ENCODE measurements around the gene LAMA2. TPM values are rescaled to one million over a fixed set of nuclear protein-coding genes. Genes with fewer than 3 reads are reported as not detected.

The LAMA2 gene
- total RNA-seq, 2 donors from 2014 or later, result 3.6 to 7.5 TPM

DNA sequence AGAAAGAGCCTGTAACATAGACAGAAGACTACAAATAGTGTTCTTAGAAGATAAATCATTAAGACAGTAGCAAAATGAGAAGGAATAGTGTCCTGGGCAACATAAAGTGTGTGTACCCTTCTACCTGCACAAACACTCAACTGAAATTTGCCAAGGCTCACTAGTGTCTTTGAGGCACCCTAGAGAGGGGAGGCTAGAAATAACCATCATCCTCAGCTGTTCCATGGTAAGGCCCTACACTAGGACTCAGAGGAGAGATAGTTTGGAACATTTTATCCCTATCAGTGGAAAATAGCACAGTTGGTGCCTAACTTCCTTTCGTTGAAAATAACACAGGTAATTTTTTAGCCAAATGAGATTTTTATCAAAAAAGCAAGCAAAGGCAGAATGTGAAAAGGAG lies 230.7 kb downstream of the LAMA2 start:
- no peak for DNase-seq
- Histone ChIP-seq H3K4me1 (no peaks in the 10 kb centered on the region), H3K27ac (no peak overlapping the region), H3K4me3 (no peak overlapping the region), H3K36me3 (no peaks in the 10 kb centered on the region), H3K27me3 (no peaks in the 10 kb centered on the region), H3K9me3 (no peaks in the 10 kb centered on the region), H3K9ac (ENCODE audit: low read depth in 2 of 2, low read length in 2 of 2) (no peak overlapping the region)
- TF ChIP-seq, protein P1, sequence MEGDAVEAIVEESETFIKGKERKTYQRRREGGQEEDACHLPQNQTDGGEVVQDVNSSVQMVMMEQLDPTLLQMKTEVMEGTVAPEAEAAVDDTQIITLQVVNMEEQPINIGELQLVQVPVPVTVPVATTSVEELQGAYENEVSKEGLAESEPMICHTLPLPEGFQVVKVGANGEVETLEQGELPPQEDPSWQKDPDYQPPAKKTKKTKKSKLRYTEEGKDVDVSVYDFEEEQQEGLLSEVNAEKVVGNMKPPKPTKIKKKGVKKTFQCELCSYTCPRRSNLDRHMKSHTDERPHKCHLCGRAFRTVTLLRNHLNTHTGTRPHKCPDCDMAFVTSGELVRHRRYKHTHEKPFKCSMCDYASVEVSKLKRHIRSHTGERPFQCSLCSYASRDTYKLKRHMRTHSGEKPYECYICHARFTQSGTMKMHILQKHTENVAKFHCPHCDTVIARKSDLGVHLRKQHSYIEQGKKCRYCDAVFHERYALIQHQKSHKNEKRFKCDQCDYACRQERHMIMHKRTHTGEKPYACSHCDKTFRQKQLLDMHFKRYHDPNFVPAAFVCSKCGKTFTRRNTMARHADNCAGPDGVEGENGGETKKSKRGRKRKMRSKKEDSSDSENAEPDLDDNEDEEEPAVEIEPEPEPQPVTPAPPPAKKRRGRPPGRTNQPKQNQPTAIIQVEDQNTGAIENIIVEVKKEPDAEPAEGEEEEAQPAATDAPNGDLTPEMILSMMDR (IDR thresholded peaks at IDR 0.05), result no peak
- intact Hi-C loops (cut with DNase I), result no loop called here

DNA sequence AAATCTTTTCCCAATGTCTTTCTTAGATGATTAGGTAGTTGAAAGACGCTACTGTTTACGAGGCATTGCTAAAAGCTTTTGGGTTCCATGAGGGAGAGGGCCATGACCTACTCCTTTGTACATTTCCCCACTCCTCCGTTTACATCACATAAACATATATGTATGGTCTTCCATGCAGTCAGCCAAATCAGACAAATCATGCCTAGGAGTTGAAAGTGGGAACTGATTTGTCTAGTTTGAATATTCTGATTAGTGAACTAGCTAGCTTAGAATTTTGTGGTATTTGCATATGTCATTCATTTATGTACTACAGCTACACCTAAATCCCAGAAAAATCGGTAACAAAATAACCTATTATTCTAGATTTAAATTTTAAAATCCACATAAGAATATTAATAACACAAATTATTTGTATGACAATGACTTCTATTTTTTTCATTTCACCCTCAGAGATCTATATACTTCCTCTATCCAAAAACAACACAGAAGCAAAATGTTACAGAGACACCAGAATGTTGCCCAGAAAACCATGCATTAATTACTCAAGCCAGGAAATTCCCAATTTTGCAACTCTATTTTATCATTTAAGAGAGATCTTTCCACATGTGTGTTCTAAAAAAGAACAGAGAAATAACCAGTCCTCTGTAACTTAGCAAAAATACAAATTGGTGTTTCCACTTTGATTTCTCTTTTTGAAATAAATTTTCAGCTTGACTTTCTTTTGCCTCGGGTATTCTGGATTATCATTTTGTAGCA lies 231.9 kb downstream of the LAMA2 start:
- TF ChIP-seq, protein P1 (IDR thresholded peaks at IDR 0.05), result no peak
- Histone ChIP-seq H3K4me1 (no peaks in the 10 kb centered on the region), H3K9ac (ENCODE audit: low read depth in 2 of 2, low read length in 2 of 2) (no peak overlapping the region), H3K36me3 (no peaks in the 10 kb centered on the region), H3K4me3 (no peak overlapping the region), H3K27me3 (no peaks in the 10 kb centered on the region), H3K9me3 (no peaks in the 10 kb centered on the region), H3K27ac (no peak overlapping the region)
- no peak for DNase-seq
- intact Hi-C loops (cut with DNase I), result no loop called here

DNA sequence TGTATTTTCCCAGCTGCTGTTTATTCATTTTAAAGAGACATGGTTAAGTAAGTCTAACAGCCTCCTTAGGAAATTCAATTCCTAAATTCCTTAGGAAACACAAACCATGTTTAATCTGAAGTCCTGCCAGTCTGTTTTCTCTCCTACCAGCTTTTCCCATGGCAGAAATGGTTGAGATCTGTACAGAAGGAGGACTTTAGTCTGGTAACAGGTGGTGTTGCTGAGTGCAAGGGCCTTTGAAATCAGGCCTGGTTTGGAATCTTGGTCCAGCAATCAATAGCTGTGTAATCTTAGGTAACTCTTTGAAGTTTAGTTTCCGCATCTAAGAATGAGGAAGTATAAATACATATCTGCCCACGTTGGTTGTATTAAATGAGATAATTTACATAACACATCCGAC lies 232.5 kb downstream of the LAMA2 start:
- Histone ChIP-seq H3K27ac (no peak overlapping the region), H3K27me3 (no peaks in the 10 kb centered on the region), H3K36me3 (no peaks in the 10 kb centered on the region), H3K4me1 (no peaks in the 10 kb centered on the region), H3K9ac (ENCODE audit: low read depth in 2 of 2, low read length in 2 of 2) (no peak overlapping the region), H3K4me3 (no peak overlapping the region), H3K9me3 (no peaks in the 10 kb centered on the region)
- intact Hi-C loops (cut with DNase I), result no loop called here
- DNase-seq, result no peak
- TF ChIP-seq, protein P1 (IDR thresholded peaks at IDR 0.05), result no peak

DNA sequence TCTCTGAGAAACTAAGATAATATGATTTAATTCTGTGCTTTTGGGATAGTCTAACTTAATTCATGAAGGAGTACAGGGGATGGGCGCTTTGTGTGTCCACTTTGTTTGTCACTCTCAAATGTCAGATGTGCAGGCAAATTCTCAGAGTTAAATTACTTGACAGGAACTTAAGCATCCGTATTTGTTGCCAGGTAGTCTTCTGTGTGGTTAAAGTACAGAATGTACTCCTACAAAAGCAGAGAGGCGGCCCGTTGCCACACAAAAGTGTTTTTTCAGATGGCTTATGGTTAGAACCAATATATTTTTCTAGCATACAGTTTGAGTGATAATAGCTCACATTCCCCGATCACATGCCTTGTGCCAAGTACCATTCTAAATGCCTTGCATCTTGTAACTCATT lies 234.4 kb downstream of the LAMA2 start:
- no peak overlapping the region for H3K27ac ChIP-seq
- no peaks in the 10 kb centered on the region for H3K36me3 ChIP-seq
- TF ChIP-seq, protein P1 (IDR thresholded peaks at IDR 0.05), result no peak
- no peaks in the 10 kb centered on the region for H3K4me1 ChIP-seq
- no peak for DNase-seq
- no peaks in the 10 kb centered on the region for H3K27me3 ChIP-seq
- intact Hi-C loops (cut with DNase I), result no loop called here
- H3K9me3 ChIP-seq, result no peaks in the 10 kb centered on the region
- H3K9ac ChIP-seq (ENCODE audit: low read depth in 2 of 2, low read length in 2 of 2), result no peak overlapping the region
- H3K4me3 ChIP-seq, result no peak overlapping the region

DNA sequence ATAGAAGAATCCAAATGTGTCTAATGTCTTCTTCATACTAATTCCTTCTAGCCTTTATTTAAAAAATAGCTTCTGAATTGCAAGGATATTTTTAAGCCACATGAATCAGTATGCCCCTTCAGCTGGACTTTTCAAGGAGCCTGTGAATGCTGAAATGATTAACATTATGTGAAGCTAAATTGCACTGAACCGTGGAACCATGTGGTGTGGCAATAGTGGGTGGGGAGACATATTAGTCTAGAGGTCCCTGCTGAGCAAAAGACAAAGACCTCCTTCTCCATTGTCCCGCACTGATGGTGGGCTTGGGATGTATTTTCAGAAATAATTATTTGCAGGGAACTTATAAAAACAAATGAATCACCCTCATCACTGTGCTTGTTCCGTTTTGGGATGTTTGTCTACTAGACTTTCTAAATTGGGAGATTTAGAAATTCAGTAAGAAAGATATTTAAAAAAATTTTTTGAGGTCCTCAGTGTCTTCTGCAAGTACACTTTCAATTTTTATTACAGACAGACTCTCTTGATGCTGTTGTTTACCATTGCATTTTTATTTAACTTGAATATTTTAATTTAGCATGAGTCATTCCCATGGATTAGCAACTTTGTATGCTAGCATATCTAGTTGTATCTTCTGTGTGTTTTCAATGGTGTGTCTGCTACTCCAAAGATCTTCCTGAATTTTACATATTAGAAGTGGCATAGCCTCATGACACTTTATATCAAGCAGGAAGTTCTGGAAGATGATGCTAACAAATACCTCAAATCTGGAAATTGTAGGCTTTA lies 238.1 kb downstream of the LAMA2 start:
- Histone ChIP-seq H3K27ac (no peak overlapping the region), H3K36me3 (no peaks in the 10 kb centered on the region), H3K9me3 (no peaks in the 10 kb centered on the region), H3K9ac (ENCODE audit: low read depth in 2 of 2, low read length in 2 of 2) (no peak overlapping the region), H3K27me3 (no peaks in the 10 kb centered on the region), H3K4me3 (no peak overlapping the region), H3K4me1 (no peaks in the 10 kb centered on the region)
- TF ChIP-seq, protein P1 (IDR thresholded peaks at IDR 0.05), result no peak
- intact Hi-C loops (cut with DNase I), result no loop called here
- DNase-seq, result no peak

All from colonic mucosa (tissue), 4 donors.